Kidney epithelial cell (primary cell): Measurements from ENCODE around the gene VPS50. TPM values are rescaled to one million over a fixed set of nuclear protein-coding genes. Genes with fewer than 3 reads are reported as not detected.

Experiments
- DNase-seq: peaks from one replicate; pipeline ENCODE4 v3.0.0-alpha.2; 2010; ENCODE audit warnings: low read depth
- H3K27me3 ChIP-seq: 2 replicates; pipeline ENCODE4 v1.6.0; 2011; ENCODE audit warnings: low read length; ENCODE audit not compliant: control insufficient read depth, insufficient read depth
- H3K36me3 ChIP-seq: 2 replicates; pipeline ENCODE4 v1.5.1; 2011; ENCODE audit warnings: low read length; ENCODE audit not compliant: control insufficient read depth, insufficient read depth
- H3K4me3 ChIP-seq: 2 replicates; pipeline ENCODE4 v1.5.1; 2011; ENCODE audit warnings: low read depth, mild to moderate bottlenecking, control low read depth, low read length
- total RNA-seq: library from RNA; depleted of rRNA; stranded (reverse); fragments of >200 nt; gene quantifications from 2 replicates; pipeline ENCODE4 v1.2.3, GENCODE V29; 2015
- TF ChIP-seq, protein P1 (sequence below): IDR thresholded peaks from 2 replicates; pipeline ENCODE4 v1.5.1; 2011; ENCODE audit warnings: mild to moderate bottlenecking, moderate library complexity, low read length, control low read depth, inconsistent platforms; ENCODE audit not compliant: insufficient read depth, poor library complexity, severe bottlenecking

Gene VPS50
- total RNA-seq, 1 donor from 2014 or later = 18.3 TPM

GRCh38 chr7:93218997-93219827 lies 13.0 kb upstream of the VPS50 start:
- TF ChIP-seq, protein P1, sequence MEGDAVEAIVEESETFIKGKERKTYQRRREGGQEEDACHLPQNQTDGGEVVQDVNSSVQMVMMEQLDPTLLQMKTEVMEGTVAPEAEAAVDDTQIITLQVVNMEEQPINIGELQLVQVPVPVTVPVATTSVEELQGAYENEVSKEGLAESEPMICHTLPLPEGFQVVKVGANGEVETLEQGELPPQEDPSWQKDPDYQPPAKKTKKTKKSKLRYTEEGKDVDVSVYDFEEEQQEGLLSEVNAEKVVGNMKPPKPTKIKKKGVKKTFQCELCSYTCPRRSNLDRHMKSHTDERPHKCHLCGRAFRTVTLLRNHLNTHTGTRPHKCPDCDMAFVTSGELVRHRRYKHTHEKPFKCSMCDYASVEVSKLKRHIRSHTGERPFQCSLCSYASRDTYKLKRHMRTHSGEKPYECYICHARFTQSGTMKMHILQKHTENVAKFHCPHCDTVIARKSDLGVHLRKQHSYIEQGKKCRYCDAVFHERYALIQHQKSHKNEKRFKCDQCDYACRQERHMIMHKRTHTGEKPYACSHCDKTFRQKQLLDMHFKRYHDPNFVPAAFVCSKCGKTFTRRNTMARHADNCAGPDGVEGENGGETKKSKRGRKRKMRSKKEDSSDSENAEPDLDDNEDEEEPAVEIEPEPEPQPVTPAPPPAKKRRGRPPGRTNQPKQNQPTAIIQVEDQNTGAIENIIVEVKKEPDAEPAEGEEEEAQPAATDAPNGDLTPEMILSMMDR = no peak
- Histone ChIP-seq H3K27me3 (no peaks in the 10 kb centered on the region), H3K36me3 (no peaks in the 10 kb centered on the region), H3K4me3 (no peak overlapping the region)
- DNase-seq = no peak

DNA sequence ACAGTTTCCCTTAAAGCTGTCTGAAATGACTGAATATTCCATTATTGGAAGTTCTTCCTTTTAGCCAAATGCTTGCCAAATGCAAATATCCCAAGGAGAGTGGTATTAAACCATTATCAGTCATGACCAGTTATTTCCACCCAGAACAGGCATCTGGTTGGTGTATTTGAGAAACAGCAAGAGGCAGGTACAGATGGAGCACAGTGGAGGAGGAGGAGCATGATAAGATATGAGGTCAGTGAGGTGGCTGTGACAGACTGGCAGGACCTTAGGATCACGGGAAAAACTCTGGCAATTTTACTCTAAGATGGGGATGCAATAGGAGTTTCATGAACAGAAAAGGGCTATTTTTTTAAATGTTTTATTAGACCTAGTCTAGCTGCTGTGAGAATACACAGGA lies 12.3 kb upstream of the VPS50 start:
- no peak for DNase-seq
- TF ChIP-seq, protein P1 = no peak
- H3K4me3 ChIP-seq = no peak overlapping the region
- H3K27me3 ChIP-seq = no peaks in the 10 kb centered on the region
- no peaks in the 10 kb centered on the region for H3K36me3 ChIP-seq

- TF ChIP-seq, protein P1 = no peak
- Histone ChIP-seq H3K27me3 (no peaks in the 10 kb centered on the region), H3K4me3 (no peak within 1 kb of the TSS), H3K36me3 (no peaks in the 10 kb centered on the region)
- DNase-seq = no peak
Measured at GRCh38 chr7:93226310-93226709, 5.9 kb upstream of the VPS50 start, which contains the start of gene HEPACAM2. Gene HEPACAM2 (minus strand): TSS chr7:93226469.

DNA sequence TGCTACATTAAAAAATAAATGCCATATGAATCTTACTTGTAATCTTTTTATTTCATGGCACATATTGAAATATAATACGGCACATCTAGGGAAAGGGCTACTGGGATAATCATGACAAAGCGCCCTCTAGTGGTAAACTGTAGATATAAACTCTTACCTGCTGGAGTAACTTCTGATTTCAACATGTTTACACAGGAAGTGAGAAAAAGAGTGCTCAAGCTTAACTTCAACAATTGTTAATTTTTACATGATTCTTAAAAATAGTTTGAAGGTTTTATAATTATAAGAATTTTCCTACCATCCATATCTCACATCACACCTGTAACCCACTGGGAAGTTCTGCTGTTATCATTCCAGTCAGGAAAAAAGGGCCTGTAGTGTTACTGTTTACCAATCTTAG lies 3.9 kb upstream of the VPS50 start:
- TF ChIP-seq, protein P1 = peak; percentile 71
- Histone ChIP-seq H3K36me3 (no peaks in the 10 kb centered on the region), H3K4me3 (no peak overlapping the region), H3K27me3 (no peaks in the 10 kb centered on the region)
- DNase-seq = no peak

DNA sequence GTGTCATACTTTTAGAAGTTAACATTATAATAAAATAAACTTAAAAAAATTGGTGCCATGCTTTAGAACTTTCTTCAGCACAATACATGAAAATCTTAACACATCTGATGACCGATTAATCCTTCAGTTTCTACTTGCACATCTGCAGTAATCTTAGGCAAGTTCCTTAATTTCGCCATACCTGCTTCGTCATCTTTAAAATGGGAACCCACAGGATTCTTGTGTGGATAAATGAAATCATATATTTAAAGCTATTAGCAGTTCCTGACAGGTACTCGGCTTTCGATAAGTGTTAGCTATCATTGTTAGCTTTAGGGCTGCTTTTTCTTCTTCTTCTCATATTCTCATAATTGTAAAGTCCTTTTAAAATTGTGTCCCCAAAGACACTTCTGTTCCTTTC lies 907 bp upstream of the VPS50 start:
- TF ChIP-seq, protein P1 = no peak
- Histone ChIP-seq H3K27me3 (no peaks in the 10 kb centered on the region), H3K36me3 (no peaks in the 10 kb centered on the region), H3K4me3 (peak overlapping the region; percentile 44)
- DNase-seq = no peak

- peak overlapping the region; percentile 44 for H3K4me3 ChIP-seq
- no peak for DNase-seq
- TF ChIP-seq, protein P1 = no peak
Measured at GRCh38 chr7:93232673-93233018, 480 bp downstream of the VPS50 start.

More at GRCh38 chr7:93232673-93233018, 480 bp downstream of the VPS50 start:
- no peaks in the 10 kb centered on the region for H3K27me3 ChIP-seq
- H3K36me3 ChIP-seq = no peaks in the 10 kb centered on the region
